ENCODE measurements around the gene ARHGEF17. TPM values are rescaled to one million over a fixed set of nuclear protein-coding genes. Genes with fewer than 3 reads are reported as not detected.
A peak's percentile ranks its signal among the peaks of the same experiment; 100 is the strongest.

Gene ARHGEF17
- total and polyA plus RNA-seq, 9 donors = 23.8 to 64.4 (median 49.0) TPM

DNA sequence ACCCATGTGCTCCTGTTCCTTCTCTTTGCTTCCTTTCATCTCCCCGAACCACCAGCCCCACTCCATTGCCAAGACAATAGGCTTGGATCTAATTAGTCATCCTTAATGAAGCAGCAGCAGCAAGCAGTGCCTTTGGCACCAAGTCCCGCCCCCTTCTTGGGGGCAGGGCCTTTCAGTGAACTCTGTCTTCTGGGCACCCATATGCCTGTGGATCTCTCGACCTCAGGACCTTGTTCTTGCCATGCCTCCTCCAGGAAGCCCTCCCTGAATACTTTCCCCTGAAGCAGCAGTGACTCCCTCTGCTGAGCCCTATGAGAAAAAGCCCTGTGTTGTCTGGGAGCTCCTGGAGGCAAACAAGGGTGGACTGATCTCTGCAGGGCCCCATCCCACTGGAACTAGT is 32.1 kb downstream of the ARHGEF17 start:
- Histone ChIP-seq H3K27ac (ENCODE audit: low read length) (no peak overlapping the region), H3K4me1 (ENCODE audit: control insufficient read depth, insufficient read depth, low read length) (peaks cover 43% of the 10 kb centered on the region), H3K9me3 (replicated peaks; ENCODE audit: control insufficient read depth, low read depth, low read length) (no peaks in the 10 kb centered on the region), H3K36me3 (ENCODE audit: control insufficient read depth, insufficient read depth, low read length) (peaks cover 6% of the 10 kb centered on the region), H3K4me3 (ENCODE audit: low read length) (no peak overlapping the region), H3K27me3 (ENCODE audit: control insufficient read depth, insufficient read depth, low read length) (no peaks in the 10 kb centered on the region)
- no peak for DNase-seq
- WGBS (ENCODE audit: insufficient coverage) = 50% methylated on average over 1 of the region's 3 CpGs

GRCh38 chr11:73342633-73343032 is 34.6 kb downstream of the ARHGEF17 start:
- H3K4me1 ChIP-seq (ENCODE audit: control insufficient read depth, insufficient read depth, low read length) = peaks cover 37% of the 10 kb centered on the region
- no peaks in the 10 kb centered on the region for H3K27me3 ChIP-seq (ENCODE audit: control insufficient read depth, insufficient read depth, low read length)
- WGBS (ENCODE audit: insufficient coverage) = 4% methylated on average over 45 of the region's 54 CpGs
- no peak overlapping the region for H3K27ac ChIP-seq (ENCODE audit: low read length)
- DNase-seq = no peak
- peak overlapping the region; percentile 15 for H3K4me3 ChIP-seq (ENCODE audit: low read length)
- peaks cover 13% of the 10 kb centered on the region for H3K36me3 ChIP-seq (ENCODE audit: control insufficient read depth, insufficient read depth, low read length)
- H3K9me3 ChIP-seq (replicated peaks; ENCODE audit: control insufficient read depth, low read depth, low read length) = no peaks in the 10 kb centered on the region

DNA sequence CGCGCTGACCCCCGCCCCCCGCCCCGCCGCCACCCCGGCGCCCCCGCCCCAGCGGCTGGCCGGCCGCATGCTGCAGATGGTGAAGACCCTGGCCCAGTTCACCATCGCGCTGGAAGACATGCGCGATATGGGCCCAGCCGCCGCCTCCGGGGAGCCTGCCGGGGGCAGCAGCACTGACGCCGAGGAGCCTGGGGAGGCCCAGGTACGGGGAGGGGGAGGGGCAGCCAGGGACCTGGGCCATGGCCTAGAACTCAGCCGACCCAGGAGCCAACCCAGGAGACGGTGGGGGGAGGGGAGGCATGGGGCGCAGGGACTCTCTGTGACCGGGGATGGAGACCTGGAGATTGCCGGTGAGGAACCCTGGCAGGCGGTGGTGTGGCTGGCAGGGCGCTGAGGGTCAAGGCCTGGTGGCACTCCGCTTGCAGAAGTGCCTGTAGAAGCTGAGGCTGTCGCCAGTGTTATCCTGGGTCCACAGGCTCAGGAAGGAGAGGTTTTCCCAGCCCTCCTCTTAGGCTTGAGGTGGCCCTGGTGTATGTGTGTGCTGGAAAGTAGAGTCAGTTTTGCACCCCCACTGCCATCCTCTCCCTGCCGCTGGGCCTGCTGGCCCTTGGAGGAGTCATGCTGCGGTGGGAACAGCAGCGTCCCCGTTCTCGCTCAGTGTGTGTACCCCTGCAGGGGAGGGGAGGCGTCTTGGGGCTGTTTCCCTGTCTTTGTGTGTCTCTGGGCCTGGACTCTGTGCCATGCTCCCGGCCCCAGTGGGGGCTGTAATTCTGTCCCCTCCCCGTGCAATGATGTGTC is 35.2 kb downstream of the ARHGEF17 start:
- H3K4me3 ChIP-seq (ENCODE audit: low read length) = peak overlapping the region; percentile 24
- WGBS (ENCODE audit: insufficient coverage) = 21% methylated on average over 38 of the region's 40 CpGs
- peaks cover 32% of the 10 kb centered on the region for H3K4me1 ChIP-seq (ENCODE audit: control insufficient read depth, insufficient read depth, low read length)
- H3K9me3 ChIP-seq (replicated peaks; ENCODE audit: control insufficient read depth, low read depth, low read length) = no peaks in the 10 kb centered on the region
- no peak overlapping the region for H3K27ac ChIP-seq (ENCODE audit: low read length)
- no peaks in the 10 kb centered on the region for H3K27me3 ChIP-seq (ENCODE audit: control insufficient read depth, insufficient read depth, low read length)
- peaks cover 19% of the 10 kb centered on the region for H3K36me3 ChIP-seq (ENCODE audit: control insufficient read depth, insufficient read depth, low read length)
- no peak for DNase-seq

DNA sequence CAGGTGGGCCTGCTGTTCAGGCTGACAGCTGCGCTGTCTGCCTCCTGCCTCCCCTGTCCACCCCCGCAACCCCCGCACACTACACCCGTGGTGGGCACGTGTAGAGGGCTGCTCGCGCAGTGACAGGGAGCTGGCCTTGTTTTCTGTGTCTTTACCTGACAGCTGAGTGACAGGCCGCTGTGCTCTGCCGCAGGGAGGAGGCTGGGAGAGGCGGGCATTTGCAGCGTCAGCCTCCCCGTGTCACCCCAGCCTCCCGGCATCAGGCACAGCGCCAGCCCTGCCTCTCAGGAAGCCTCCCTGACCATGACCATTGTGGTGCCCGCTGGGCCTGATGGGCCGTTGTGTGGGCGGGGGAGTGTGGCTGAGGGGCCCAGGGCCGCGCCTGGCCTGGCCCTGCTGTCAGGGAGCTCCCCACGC is 36.1 kb downstream of the ARHGEF17 start:
- no peak for DNase-seq
- 75% methylated on average over 17 of the region's 20 CpGs for WGBS (ENCODE audit: insufficient coverage)
- Histone ChIP-seq H3K4me1 (ENCODE audit: control insufficient read depth, insufficient read depth, low read length) (peaks cover 28% of the 10 kb centered on the region), H3K27me3 (ENCODE audit: control insufficient read depth, insufficient read depth, low read length) (no peaks in the 10 kb centered on the region), H3K9me3 (replicated peaks; ENCODE audit: control insufficient read depth, low read depth, low read length) (no peaks in the 10 kb centered on the region), H3K36me3 (ENCODE audit: control insufficient read depth, insufficient read depth, low read length) (peaks cover 25% of the 10 kb centered on the region), H3K27ac (ENCODE audit: low read length) (no peak overlapping the region), H3K4me3 (ENCODE audit: low read length) (no peak overlapping the region)

DNA sequence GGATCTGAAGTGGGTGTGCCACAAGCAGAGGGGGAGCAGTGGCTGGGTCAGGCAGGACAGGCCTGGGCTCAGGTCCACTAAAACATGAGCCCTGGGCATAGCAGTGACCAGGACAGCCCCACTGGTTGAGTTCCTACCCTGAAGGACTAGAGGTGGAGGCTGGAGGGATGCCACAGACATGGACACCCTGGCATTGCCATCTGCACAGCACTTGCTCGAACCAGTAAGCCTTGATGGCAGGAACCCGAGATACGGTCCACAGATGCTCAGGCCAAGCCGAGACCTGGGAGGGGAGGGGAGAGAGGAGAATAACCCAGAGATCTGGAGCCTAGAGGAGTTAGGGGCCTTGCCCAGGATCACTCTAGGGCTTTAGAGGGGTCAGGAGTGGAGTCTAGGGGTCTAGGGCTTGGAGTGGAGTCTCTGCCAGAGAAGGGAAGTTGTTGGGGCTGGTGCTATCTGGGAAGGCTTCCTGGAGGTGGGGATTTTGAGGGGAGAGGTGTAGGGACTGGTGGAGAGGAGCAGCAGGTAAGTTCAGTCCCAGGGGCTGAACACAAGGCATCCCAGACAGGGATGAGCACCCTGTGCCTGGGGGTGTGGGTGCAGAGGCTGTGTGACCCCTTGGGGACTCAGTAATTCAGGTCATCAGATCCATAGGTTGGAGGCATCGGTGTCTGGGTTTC is 37.5 kb downstream of the ARHGEF17 start:
- Histone ChIP-seq H3K27me3 (ENCODE audit: control insufficient read depth, insufficient read depth, low read length) (no peaks in the 10 kb centered on the region), H3K36me3 (ENCODE audit: control insufficient read depth, insufficient read depth, low read length) (peaks cover 27% of the 10 kb centered on the region), H3K9me3 (replicated peaks; ENCODE audit: control insufficient read depth, low read depth, low read length) (no peaks in the 10 kb centered on the region), H3K4me1 (ENCODE audit: control insufficient read depth, insufficient read depth, low read length) (peaks cover 28% of the 10 kb centered on the region), H3K27ac (ENCODE audit: low read length) (no peak overlapping the region), H3K4me3 (ENCODE audit: low read length) (no peak overlapping the region)
- WGBS (ENCODE audit: insufficient coverage) = 83% methylated on average over 4 of the region's 5 CpGs
- DNase-seq = no peak

- H3K36me3 ChIP-seq (ENCODE audit: control insufficient read depth, insufficient read depth, low read length) = peaks cover 25% of the 10 kb centered on the region
- WGBS (ENCODE audit: insufficient coverage) = 70% methylated on average over 6 of the region's 10 CpGs
Measured at GRCh38 chr11:73346186-73346935, 38.3 kb downstream of the ARHGEF17 start.

DNA sequence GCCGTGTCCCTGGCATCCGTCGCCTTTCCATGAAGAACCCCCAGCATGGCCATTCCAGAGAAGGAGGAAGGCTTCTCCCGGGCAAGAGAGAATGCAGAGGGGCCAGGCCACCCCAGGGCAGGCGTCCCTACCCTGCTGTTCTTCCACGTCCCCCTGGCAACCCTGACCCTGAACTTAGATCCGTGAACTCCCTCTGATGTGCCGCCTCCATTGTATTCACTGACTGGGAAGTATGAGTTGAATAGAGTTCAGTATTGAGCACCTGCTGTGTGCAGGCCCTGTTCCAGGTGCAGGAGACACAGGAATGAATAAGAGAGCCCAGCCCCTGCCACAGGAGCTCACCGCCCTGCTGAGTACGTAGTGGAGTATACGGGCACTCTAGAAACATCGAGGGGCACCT is 39.0 kb downstream of the ARHGEF17 start:
- no peaks in the 10 kb centered on the region for H3K27me3 ChIP-seq (ENCODE audit: control insufficient read depth, insufficient read depth, low read length)
- H3K36me3 ChIP-seq (ENCODE audit: control insufficient read depth, insufficient read depth, low read length) = peaks cover 25% of the 10 kb centered on the region
- H3K27ac ChIP-seq (ENCODE audit: low read length) = no peak overlapping the region
- WGBS (ENCODE audit: insufficient coverage) = 78% methylated on average over 9 of the region's 12 CpGs
- no peaks in the 10 kb centered on the region for H3K9me3 ChIP-seq (replicated peaks; ENCODE audit: control insufficient read depth, low read depth, low read length)
- DNase-seq = no peak
- H3K4me3 ChIP-seq (ENCODE audit: low read length) = no peak overlapping the region
- peaks cover 28% of the 10 kb centered on the region for H3K4me1 ChIP-seq (ENCODE audit: control insufficient read depth, insufficient read depth, low read length)

More at GRCh38 chr11:73346186-73346935, 38.3 kb downstream of the ARHGEF17 start:
- Histone ChIP-seq H3K9me3 (replicated peaks; ENCODE audit: control insufficient read depth, low read depth, low read length) (no peaks in the 10 kb centered on the region), H3K4me3 (ENCODE audit: low read length) (no peak overlapping the region), H3K4me1 (ENCODE audit: control insufficient read depth, insufficient read depth, low read length) (peaks cover 28% of the 10 kb centered on the region), H3K27me3 (ENCODE audit: control insufficient read depth, insufficient read depth, low read length) (no peaks in the 10 kb centered on the region), H3K27ac (ENCODE audit: low read length) (no peak overlapping the region)
- no peak for DNase-seq

DNA sequence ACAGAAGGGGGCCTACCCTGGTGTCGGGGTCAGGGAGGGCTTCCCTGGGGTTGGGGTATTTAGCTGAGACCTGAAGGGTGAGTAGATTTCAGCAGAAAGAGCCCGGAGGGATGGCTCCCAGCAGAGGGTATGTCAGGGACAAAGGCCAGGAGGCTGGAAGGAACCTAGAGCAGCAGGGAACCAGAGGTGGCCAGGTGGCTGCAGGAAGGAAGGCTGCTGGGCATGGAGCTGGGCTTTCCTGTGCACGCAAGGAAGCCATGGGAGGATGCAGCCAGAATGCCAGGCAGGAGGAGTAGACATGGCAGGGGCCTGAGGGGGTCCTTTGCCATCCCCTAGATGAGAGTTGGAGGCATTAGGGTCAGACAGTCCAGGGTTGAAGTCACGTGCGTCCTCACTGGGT is 40.8 kb downstream of the ARHGEF17 start:
- Histone ChIP-seq H3K36me3 (ENCODE audit: control insufficient read depth, insufficient read depth, low read length) (peaks cover 38% of the 10 kb centered on the region), H3K4me3 (ENCODE audit: low read length) (no peak overlapping the region), H3K27me3 (ENCODE audit: control insufficient read depth, insufficient read depth, low read length) (no peaks in the 10 kb centered on the region), H3K4me1 (ENCODE audit: control insufficient read depth, insufficient read depth, low read length) (peaks cover 14% of the 10 kb centered on the region), H3K27ac (ENCODE audit: low read length) (no peak overlapping the region), H3K9me3 (replicated peaks; ENCODE audit: control insufficient read depth, low read depth, low read length) (no peaks in the 10 kb centered on the region)
- DNase-seq = no peak
- WGBS (ENCODE audit: insufficient coverage) = 77% methylated on average over 5 of the region's 5 CpGs

DNA sequence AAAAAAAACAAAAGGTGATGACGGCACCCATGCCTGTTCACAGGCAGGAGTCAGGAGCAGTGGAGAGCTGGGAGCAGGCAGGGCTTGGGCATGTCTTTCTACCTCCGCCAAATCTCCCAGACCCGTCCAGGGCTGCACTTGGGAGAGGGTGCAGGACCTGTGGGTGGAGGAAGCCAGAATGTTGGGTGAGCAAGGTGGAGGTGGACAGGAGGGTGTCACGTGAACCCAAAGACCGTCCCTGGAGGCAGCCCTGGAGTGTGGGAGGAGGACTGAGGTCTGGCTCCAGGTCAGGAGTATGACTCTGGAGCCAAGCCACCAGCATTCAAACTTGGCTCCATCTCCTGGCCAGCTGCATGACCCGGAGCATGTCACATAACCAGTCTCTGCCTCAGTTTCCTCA is 41.6 kb downstream of the ARHGEF17 start:
- no peak overlapping the region for H3K4me3 ChIP-seq (ENCODE audit: low read length)
- no peaks in the 10 kb centered on the region for H3K9me3 ChIP-seq (replicated peaks; ENCODE audit: control insufficient read depth, low read depth, low read length)
- peaks cover 43% of the 10 kb centered on the region for H3K36me3 ChIP-seq (ENCODE audit: control insufficient read depth, insufficient read depth, low read length)
- H3K27ac ChIP-seq (ENCODE audit: low read length) = no peak overlapping the region
- H3K4me1 ChIP-seq (ENCODE audit: control insufficient read depth, insufficient read depth, low read length) = peaks cover 6% of the 10 kb centered on the region
- H3K27me3 ChIP-seq (ENCODE audit: control insufficient read depth, insufficient read depth, low read length) = no peaks in the 10 kb centered on the region
- DNase-seq = no peak
- 52% methylated on average over 4 of the region's 6 CpGs for WGBS (ENCODE audit: insufficient coverage)
